ENCODE results near the gene USP40. TPM values are rescaled to one million over a fixed set of nuclear protein-coding genes. Genes with fewer than 3 reads are reported as not detected.

The USP40 gene
- total RNA-seq, 6 donors from 2014 or later = 34.4 to 75.4 (median 50.4) TPM

DNA sequence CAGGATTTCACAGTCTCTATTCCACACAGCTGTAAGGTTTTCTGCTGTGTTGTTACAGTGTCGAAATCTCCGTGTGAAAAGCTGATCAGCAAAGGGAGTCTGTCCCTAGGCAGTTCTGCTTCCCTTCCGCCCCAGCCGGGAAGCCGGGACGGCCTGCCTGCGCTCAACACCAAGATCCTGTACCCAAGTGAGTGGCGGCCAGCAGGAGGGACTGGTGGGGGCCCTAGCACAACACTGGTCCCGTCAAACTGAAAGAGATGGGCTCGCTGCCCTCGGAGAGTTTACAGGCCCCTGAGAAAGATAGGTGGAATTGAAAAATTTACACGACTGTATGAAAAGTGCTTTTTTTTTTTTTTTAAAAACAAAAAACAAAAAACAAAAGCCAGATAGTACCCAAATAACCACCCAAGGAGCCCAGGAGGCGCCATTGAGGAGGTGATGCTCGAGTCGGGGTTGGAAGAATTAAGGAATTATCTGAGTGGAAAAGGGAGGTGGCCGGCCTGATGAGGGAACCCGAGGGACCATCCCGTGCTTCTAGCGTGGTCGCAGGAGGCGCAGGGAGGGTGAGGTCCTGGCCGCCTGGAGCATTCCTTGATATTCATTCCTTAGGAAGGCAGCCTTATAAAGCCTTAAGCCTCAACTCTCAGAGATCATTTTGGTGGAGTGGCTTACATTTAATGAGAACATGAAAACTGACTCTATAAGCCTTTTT lies 115.6 kb downstream of the USP40 start:
- no peaks in the 10 kb centered on the region for H3K27me3 ChIP-seq
- ATAC-seq (ENCODE audit: low FRiP score in 2 of 2) (no peak), DNase-seq (peak in 1 of 2 donors; percentile 50)
- peaks cover 0 to 6% (median 0%) of the 10 kb centered on the region in 4 donors for H3K4me1 ChIP-seq
- 94% methylated on average over 22 of the region's 22 CpGs for WGBS, 2 donors
- H3K27ac ChIP-seq = no peak overlapping the region
- peaks cover 22 to 99% (median 86%) of the 10 kb centered on the region in 4 donors for H3K36me3 ChIP-seq
- H3K4me3 ChIP-seq = no peak overlapping the region
- H3K9me3 ChIP-seq = no peaks in the 10 kb centered on the region
- TF ChIP-seq EP300 (IDR thresholded peaks at IDR 0.05) (no peak), POLR2AphosphoS5 (IDR thresholded peaks at IDR 0.05) (no peak), POLR2A (IDR thresholded peaks at IDR 0.05) (no peak)
- TF ChIP-seq, protein P1, sequence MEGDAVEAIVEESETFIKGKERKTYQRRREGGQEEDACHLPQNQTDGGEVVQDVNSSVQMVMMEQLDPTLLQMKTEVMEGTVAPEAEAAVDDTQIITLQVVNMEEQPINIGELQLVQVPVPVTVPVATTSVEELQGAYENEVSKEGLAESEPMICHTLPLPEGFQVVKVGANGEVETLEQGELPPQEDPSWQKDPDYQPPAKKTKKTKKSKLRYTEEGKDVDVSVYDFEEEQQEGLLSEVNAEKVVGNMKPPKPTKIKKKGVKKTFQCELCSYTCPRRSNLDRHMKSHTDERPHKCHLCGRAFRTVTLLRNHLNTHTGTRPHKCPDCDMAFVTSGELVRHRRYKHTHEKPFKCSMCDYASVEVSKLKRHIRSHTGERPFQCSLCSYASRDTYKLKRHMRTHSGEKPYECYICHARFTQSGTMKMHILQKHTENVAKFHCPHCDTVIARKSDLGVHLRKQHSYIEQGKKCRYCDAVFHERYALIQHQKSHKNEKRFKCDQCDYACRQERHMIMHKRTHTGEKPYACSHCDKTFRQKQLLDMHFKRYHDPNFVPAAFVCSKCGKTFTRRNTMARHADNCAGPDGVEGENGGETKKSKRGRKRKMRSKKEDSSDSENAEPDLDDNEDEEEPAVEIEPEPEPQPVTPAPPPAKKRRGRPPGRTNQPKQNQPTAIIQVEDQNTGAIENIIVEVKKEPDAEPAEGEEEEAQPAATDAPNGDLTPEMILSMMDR (IDR thresholded peaks at IDR 0.05) = no peak

DNA sequence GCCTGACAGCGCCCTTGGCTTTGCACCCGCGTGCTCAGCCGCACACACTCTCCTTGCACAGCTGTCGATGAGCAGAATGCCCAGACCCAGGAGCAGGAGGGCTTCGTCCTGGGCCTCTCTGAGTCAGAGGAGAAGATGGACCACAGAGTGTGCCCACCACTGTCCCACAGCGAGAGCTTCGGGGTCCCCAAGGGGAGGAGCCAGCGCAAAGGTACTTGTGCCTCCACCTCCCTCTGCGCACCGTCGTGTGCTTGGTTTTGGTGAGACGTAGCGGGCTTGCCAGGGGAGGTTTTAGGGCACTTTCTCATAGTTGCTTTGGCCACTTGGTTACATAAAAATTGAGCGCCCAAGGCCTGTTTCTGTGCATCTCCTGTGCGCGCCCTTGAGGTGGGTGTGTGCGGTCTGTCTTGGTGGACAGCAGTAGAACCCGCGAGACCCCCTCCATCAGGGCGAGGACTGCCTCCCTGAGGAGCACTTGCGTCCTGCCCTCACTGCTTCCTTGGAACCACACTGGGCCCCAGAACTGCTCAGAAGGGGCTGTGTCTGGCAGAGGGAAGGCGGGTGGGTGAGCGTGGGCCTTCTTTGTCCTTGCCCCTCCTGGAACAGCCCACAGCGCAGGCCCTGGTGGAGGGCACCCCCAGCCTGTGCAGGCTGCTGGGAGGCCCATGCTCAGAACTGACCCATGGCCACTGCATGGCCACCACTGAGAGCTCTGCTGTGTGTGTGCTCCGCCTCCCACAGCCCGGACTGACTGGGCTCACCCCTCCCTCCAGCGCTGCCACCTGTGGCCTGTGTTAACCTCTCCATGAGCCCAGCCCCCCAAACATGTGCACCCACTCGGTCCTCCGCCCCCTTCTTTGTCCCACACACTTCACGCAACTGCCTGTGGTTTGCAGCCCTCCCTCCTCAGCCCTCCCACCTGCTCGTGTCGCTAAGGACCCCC lies 116.4 kb downstream of the USP40 start:
- DNase-seq = peak in 1 of 2 donors; percentile 62
- peaks cover 0 to 6% (median 0%) of the 10 kb centered on the region in 4 donors for H3K4me1 ChIP-seq
- no peak overlapping the region for H3K4me3 ChIP-seq
- H3K27me3 ChIP-seq = no peaks in the 10 kb centered on the region
- WGBS, 2 donors = 88 to 90% methylated on average over 13 to 32 of the region's 33 CpGs
- TF ChIP-seq EP300 (IDR thresholded peaks at IDR 0.05) (no peak), POLR2AphosphoS5 (IDR thresholded peaks at IDR 0.05) (no peak), POLR2A (IDR thresholded peaks at IDR 0.05) (no peak)
- TF ChIP-seq, protein P1 (IDR thresholded peaks at IDR 0.05) = no peak
- H3K27ac ChIP-seq = no peak overlapping the region
- ATAC-seq (ENCODE audit: low FRiP score in 2 of 2) = no peak
- H3K36me3 ChIP-seq = peaks cover 22 to 99% (median 85%) of the 10 kb centered on the region in 4 donors
- H3K9me3 ChIP-seq = no peaks in the 10 kb centered on the region

DNA sequence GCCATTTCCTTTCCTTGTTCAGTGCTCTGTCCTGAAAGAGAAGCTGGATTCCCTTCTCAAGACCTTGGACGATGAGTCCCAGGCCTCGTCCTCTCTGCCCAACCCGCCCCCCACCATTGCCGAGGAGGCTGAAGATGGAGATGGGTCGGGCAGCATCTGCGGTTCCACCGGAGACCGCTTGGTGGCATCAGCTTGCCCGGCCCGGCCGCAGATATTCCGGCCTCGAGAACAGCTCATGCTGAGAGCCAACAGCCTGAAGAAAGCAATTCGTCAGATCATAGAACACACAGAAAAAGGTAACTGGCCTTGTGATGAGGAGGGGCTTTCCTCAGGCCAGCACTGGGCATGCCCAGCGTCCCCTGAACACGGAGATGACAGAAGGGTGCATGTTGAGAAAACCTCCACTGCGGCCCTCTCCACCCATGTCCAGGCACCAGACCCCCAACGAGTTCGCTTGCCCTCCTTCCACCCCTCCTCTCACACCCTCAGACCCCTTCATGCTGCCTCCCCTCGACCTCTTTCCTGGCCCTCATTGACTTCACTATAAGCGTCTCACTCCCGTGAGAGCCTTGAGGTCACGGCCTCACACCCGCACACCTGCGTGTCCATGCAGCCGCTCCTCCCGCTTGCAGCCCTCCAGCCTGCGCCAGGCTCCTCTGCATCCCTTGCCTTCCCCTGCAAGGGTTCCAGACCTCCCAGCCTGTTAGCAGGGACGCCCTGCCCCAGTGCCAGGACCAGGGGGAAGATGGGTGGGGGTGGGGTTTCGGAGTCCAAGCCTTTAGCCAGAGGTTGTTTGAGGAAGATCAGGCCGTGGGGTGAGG lies 117.3 kb downstream of the USP40 start:
- H3K4me1 ChIP-seq = peaks cover 0 to 6% (median 0%) of the 10 kb centered on the region in 4 donors
- peak in 1 of 2 donors; percentile 57 for ATAC-seq (ENCODE audit: low FRiP score in 2 of 2)
- no peak overlapping the region for H3K4me3 ChIP-seq
- H3K9me3 ChIP-seq = no peaks in the 10 kb centered on the region
- no peak overlapping the region for H3K27ac ChIP-seq
- WGBS, 2 donors = 65 to 84% methylated on average over 22 to 31 of the region's 31 CpGs
- H3K36me3 ChIP-seq = peaks cover 22 to 97% (median 82%) of the 10 kb centered on the region in 4 donors
- peak; percentile 41 to 75 for DNase-seq
- TF ChIP-seq EP300 (IDR thresholded peaks at IDR 0.05) (no peak), POLR2AphosphoS5 (IDR thresholded peaks at IDR 0.05) (no peak)
- TF ChIP-seq, protein P1 (IDR thresholded peaks at IDR 0.05) = peak; percentile 36 to 65 (median 48)
- no peaks in the 10 kb centered on the region for H3K27me3 ChIP-seq

DNA sequence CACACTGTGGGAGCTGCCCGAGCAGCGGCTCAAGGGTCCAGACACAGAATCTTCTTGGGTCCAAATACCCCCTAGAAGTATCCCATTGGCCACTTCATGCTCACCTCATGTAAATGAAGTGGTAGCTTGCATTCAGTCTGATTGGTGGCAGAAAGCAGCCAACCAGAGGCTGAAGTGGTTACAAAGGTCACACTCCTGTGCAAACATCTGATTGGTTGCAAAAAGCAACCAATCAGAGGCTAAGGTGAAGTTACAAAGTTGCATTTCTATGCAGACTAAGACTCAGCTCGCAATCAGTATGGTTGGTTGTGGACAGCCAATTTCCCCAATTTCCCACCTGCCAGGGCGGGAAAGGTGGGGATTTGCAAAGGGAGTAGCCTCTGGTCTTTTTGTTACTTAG lies 118.0 kb downstream of the USP40 start:
- no peaks in the 10 kb centered on the region for H3K27me3 ChIP-seq
- H3K27ac ChIP-seq = no peak overlapping the region
- peaks cover 22 to 94% (median 79%) of the 10 kb centered on the region in 4 donors for H3K36me3 ChIP-seq
- H3K9me3 ChIP-seq = no peaks in the 10 kb centered on the region
- 91 to 96% methylated on average over 4 of the region's 4 CpGs for WGBS, 2 donors
- no peak overlapping the region for H3K4me3 ChIP-seq
- DNase-seq = no peak
- ATAC-seq (ENCODE audit: low FRiP score in 2 of 2) = no peak
- H3K4me1 ChIP-seq = peaks cover 0 to 9% (median 0%) of the 10 kb centered on the region in 4 donors
- TF ChIP-seq EP300 (IDR thresholded peaks at IDR 0.05) (no peak), POLR2A (IDR thresholded peaks at IDR 0.05) (no peak)
